Activated effector memory CD4-positive, alpha-beta T cell treated with Interleukin-2 at 50 U/mL for 16 hours (primary cell): Measurements from ENCODE around the gene ARMC8.

Source experiments
- DNase-seq: peaks from one replicate; pipeline ENCODE4 v3.0.0-alpha.2; 2020

Gene ARMC8

DNA sequence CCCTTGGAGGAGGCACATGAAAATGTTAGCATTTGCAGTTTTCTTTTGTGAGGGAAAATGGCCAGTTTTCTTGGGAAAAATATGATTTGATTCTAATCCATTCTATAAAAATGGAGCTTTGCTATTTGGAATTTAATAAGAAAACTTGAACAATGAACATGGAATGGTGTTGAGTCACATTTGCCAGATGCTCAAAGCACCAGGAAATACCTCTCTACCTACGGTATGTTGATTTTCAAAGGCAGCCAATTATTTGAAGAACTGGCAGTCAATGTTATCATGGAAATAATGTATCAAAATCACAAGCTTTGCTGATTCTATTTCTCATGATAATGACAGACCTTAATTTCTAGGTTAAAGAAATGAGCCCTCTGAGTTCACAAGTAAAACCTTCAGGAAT lies 127.7 kb downstream of the ARMC8 start:
- DNase-seq = no peak

DNA sequence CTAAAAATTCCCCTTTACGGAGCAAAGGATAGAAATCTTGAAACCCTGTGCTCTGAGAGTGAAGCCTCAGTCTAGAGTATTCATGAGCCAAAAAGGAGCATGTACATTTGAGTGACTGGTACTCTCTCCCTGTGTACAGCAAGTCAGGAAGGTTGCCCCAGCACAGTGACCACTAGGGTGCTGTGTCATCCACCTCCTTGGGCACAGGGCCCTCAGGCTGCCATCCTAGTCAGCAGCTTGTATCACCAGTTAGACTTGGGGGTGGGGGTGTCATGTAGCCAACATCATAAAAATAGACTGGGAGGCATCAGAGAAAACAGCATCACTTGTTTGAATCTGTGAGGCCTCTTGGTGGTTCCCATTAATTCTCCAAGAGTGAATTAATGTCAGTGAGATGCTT lies 130.6 kb downstream of the ARMC8 start:
- DNase-seq = no peak

DNA sequence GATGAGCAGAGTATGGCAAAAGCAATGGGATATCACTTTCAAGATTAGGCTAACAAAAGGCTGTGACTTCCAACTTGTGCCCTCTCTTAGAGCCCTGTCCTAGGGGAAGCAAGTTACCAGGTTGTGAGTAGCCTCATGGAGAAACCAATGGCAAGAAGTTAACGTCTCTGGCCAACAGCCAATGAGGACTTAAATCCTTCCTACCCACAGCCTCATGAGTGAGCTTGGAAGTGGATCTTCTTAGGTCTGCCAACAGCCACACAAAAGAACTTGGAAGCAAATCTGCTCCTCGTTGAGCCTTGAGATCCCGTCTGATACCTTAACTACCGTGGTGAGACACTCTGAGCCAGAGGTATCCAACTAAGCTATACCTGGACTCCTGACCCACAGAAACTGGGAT lies 136.9 kb downstream of the ARMC8 start:
- no peak for DNase-seq

DNA sequence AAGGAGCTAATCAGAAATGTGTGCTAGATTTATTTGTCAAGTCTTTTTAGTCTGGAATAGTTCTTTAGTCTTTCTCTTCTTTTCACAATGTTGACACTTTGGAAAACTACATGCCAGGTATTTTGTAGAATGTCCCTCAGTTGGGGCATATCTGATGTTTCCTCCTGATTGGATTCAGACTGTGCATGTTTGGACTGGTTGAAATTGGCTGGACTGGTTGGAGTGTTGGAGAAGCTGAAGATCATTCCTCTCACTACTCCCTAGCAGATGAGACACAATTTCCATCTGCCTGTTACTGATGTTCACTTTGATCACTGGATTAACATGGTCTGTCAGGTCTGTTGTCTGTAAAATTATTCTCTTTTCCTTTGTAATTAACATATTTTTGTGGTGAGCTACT lies 138.9 kb downstream of the ARMC8 start:
- no peak for DNase-seq

DNA sequence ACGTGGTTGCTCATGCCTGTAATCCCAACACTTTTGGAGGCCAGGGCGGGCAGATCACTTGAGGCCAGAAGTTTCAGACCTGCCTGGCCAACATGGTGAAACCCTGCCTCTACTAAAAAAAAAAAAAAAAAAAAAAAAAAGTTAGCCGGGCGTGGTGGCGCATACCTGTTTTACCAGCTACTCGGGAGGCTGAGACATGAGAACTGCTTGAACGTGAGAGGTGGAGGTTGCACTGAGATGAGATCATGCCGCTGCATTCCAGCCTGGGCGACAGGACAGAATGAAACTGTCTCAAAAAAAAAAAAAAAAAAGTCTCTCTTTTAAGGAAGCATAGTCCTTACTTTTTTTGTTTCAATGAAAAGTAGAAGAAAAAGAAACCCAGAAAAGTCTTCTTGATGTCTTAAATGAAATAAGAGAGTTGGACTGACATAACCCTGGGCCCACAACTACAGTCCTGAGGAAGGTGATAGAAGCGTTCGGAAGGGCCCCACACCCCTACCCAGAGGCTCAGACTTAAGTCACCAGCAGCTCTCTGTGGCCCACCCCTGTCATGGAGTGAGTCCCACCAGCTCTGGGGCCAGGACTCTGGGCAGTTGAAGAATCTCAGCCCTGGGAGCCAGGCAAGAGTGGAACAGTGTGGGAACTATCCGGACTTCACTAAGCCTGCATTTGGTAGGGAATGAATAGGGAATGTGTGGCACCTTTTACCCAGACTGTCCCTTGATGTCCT lies 139.9 kb downstream of the ARMC8 start:
- DNase-seq = no peak

DNA sequence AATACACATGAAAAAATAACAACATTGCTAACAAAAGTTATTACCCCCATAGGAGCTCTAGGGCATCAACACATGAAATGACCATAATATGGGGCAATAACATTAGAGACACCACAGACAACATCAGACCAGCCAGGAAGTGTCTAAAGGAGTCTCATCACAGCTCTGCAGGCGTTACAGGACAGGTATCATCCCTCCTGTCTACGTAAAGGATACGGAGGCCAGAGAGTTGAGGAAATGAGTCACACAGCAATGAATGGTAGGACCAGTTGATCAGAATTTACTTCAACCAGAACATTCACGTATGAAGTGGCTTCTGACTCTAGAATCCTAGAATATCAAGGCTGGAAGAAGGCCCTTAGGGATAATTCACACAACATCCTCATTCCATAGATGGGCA lies 140.7 kb downstream of the ARMC8 start:
- DNase-seq = no peak

DNA sequence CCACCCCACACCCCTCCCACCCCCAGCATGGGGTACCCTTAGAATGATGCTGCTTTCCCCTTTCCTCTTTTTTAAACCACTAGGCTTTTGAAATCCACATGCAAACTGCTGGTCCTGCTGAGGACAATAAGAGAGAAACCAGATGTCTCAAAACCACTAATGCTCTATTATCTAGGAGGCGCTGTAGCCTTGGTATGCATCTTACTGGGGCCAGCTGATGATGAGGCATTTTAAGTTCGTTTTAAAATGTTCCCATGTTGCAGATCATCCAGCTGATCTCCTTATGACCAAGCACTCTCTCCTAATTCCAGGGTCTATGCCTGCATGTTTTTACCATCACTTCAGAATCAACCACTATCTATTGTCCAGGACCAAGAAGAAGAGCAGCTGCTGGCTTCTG lies 141.2 kb downstream of the ARMC8 start:
- no peak for DNase-seq

DNA sequence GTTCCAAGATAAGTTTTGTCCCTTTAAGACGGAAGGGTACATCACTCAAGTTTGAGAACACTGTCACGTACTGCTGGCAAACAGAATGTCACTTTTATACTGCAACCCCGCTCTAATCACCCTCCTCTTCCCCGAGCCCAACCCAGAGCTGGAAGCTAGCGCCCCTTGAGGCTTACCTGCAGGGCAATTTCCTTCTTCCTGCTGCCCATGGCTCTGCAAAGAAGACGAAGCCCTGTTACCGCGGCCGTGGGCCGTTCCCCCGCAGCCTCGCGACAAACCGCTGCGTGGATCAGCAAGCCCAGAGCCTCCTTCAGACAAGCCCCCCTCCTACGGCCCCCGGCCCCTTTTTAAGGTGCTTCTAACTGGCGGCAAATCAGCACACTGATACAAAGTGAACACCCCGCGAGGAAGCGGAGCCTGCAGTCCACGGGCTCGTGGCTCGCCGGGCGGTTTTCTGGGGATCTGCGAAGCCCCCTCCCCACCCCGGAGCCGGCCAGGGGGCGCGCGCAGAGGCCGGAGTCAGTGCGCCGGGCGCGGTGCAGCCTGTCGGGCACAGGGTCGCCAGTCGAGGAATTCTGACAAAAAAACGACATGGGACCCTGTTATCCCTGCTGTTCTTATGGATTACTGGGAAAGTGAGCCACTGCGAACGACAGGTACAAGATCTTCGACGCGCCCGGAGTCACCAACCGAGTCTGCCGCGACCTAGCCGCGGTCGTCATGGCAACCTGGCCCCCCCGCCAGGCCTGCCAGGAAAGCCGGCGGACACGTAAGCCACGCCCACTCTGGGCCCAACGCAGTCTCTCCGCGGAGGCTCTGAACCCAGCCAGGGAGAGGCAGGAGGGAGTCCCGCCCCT lies 142.3 kb downstream of the ARMC8 start, which contains the start of gene NME9:
Gene NME9, minus strand, starts transcription at position 725 of the 857 bp plus-strand sequence. Its CDS starts 516 bp downstream, at position 209.
- DNase-seq = peak; percentile 79

DNA sequence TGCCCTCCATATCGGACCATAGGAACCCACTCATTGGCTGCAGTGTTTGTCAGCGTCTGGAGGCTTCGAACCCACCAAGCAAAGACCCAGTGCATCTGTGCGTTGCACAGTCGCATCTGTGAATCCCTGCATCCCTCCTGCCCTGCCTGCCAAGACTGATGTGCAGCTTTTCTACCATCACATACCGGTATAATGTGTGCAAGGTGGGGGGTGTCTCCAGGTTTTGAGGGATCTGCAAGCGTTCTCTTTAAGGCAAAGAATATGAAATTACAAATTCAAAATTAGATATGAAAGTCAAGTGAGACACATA lies 142.8 kb downstream of the ARMC8 start:
- DNase-seq = no peak

DNA sequence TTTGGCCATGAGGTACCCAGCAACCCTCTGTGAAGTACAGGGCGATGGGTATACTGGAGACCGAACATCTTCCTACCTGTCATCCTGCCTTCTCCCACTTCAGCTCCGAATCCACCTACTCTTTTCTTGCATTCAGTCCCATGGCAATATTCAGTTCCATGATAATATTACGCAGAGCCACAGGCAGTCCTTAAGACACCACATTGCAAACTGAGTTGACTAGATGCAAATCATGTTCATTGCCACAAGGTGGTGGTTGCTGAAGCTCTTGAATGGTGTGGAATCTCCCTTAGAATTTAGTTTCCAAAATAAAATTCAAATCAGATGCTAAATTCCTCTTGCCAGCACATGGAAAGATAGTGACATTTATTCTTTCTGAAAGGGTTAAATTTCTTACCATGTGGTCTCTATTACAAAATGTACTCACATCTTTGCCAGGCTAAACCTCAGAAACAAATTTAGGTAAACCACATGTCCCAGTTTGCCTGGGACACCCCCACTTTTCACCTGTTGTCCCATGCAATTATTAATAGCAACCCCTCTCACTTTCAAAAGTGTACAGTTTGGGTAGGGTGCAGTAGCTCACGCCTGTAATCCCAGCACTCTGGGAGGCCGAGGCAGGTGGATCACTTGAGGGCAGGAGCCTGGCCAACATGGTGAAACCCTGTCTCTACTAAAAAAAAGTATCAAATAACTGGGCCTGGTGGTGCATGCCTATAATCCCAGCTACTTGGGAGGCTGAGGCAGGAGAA lies 144.2 kb downstream of the ARMC8 start:
- DNase-seq = no peak

DNA sequence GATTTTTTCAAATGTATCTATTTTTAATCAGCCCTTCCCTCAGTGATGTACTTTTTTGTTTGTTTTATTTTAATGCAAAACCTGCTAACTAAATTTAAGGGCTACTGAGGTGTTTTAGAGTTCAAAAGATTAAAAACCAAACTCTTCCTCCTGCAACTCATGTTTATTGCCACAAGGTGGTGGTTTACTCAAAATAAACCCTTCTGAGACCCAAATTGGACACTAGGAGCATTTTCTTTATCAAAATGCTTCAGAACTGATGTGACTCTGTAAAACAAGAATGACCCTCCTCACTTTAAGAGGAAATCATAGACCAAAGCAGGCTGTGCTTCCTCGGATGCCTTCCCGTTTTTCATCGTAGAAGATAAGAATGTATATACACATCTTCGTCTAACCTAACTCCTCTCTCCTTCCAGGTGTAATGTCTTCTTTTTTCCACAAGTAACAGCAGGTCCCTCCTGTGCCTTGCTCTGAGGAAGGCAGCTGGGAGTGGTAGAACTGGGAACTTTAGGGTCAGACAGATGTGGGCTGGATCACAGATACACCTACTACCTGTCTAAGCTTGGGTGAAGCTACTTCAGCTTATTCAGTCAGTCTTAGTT lies 145.5 kb downstream of the ARMC8 start:
- DNase-seq = no peak

DNA sequence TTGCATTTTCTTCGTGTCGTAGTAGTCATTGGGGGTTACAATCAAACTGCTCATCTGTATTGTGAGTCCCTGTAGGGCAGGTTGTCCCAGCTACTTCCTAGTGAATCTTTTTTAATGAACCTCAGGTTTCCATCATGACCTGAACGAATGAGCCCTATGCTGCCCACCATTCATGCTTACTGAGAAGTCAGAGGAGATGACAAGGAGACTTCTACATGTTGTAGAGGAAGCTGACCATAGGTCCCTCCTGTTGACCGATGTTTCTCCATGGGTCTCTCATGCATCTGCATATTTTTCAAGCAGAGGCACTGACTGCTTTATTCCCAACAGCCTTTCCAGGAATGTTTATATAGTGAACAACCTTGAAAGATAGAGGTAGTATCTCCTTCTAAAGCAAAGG lies 147.5 kb downstream of the ARMC8 start:
- DNase-seq = no peak

DNA sequence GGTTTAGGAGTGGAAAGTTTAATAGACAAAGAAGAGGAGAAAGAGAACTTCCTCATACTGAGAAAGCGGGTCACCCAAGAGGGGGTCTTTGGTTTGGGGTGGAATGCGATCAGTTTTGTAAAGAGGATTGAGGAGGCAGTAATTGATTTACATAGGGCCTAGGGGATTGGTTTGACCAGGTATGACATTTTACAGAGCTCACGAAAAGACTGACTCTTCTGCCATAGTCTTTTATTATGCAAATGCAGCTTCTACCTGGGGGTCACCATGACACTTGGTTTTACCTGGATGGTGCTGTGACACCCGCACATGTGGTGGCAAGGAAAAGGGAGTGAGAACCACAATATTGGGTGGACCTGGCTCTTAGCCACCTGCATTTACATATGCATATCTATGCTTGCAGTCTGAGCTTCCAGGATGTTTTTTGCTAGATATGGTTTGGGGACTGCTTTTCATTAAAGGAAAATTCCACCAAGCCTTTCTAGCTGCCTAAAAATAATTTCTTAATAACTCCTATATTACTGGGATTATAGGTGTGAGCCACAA lies 149.4 kb downstream of the ARMC8 start:
- DNase-seq = no peak

DNA sequence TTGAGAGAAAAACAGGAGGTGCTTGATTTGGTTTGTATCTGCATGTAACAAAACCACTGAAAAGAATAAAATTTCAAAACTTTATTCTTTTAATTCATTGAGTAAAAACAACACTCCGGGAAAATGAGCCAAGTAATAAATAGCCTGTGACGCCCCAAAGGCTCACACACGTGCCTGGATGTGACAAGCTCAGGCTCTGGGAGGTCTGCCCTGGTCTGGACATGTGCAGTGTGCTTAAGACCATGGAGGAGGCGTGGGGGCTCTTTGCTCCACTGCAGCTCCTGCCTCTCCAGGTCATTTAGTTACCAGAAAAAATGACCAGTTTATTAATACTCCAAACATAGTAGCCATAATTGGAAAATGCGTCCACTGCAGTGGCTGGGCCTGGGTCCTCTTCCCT lies 151.1 kb downstream of the ARMC8 start:
- no peak for DNase-seq

DNA sequence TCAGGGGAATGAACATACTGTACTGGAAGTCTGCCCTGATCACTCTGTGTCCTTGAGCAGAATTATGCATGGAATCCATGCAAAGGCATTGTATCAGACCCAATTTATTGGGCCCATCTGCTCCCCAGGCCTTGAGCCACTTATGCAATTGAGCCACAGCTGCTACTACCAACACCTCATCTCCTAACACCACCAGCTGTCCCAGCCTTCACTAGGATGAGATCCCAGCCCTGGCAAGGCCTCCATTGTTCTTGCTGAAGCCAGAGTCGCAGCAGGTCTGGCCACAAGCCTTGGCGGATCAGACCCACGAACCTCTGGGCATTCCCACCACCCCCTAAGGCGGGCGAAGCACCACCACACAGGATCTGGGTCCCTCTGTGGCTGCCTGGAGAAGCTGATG lies 151.7 kb downstream of the ARMC8 start:
- DNase-seq = no peak

DNA sequence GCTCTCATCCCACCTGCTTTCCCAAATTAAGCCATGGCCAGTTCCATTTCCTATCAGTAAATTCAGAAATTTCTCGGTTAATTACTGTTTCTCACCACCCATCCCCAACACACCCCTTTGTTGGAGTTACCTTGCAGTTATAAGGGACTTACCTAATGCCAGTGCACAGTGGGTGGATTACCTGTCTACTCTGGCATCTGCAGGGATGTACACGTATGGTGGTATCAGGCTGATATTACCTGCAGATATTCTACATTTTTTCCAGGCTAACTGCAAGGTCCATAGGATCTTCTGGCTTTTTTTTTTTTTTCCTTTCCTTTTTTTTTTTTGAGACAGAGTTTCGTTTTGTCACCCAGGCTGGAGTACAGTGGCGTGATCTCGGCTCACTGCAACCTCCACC lies 153.4 kb downstream of the ARMC8 start:
- no peak for DNase-seq

DNA sequence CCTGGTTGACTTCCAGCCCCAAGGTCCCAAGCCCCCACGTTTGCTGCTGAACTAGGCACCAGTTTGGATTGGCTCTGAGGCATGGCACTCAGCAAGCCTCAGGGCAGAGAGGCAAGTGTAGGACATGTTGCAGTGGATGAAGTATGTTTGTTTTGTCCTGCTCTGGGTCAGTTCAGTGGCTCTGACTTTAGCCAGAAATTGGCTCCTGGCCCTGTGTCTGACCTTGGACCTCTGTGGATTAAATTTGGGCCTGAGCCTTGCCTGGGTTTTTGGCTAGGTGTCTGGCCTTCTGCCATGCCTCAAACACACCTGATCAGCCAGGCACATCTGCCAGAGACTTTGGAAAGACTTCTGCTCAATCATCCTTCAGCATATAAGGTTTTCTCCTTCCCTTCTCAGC lies 157.7 kb downstream of the ARMC8 start:
- DNase-seq = no peak
